Peyer's patch (tissue), 4 donors: ENCODE measurements around the gene DNAAF6.

Source experiments
- POLR2A ChIP-seq, 2 donors: fragments of 450-650 bp; IDR thresholded peaks; one replicate each; pipeline ENCODE4 v1.5.1; 2017; ENCODE audit warnings: antibody characterized with exemption in 2 of 2, mild to moderate bottlenecking in 2 of 2, moderate library complexity in 2 of 2
- TF ChIP-seq, protein P1 (sequence below), 6 experiments: fragments of 450-650 bp in 4 of 6; fragments of 200-600 bp in 2 of 6; sonication (generic) in 1 of 6; IDR thresholded peaks; one replicate each; pipeline ENCODE4 v1.5.1; 2017 to 2019; ENCODE audit warnings: antibody characterized with exemption in 6 of 6, mild to moderate bottlenecking in 3 of 6, moderate library complexity in 1 of 6

DNA sequence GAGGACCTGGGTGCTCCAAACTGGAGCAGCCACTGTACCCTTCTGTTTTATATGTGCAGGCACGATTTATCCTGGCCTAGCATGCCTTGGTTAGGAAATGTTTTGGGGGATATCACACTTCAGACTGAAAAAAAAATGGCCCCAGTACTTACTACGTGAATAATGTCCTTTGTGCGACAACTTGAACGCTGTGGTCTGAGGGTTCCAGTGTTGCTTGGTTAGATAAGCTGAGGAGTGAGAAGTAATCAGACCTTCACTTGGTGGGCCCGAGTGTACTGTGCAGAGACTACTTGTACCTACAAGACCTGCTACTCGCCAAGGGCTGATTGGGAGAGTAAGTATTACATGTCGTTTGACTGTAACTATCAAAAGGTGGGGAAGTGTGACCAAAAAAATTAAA is 678 bp downstream of the DNAAF6 start:
- TF ChIP-seq, protein P1, sequence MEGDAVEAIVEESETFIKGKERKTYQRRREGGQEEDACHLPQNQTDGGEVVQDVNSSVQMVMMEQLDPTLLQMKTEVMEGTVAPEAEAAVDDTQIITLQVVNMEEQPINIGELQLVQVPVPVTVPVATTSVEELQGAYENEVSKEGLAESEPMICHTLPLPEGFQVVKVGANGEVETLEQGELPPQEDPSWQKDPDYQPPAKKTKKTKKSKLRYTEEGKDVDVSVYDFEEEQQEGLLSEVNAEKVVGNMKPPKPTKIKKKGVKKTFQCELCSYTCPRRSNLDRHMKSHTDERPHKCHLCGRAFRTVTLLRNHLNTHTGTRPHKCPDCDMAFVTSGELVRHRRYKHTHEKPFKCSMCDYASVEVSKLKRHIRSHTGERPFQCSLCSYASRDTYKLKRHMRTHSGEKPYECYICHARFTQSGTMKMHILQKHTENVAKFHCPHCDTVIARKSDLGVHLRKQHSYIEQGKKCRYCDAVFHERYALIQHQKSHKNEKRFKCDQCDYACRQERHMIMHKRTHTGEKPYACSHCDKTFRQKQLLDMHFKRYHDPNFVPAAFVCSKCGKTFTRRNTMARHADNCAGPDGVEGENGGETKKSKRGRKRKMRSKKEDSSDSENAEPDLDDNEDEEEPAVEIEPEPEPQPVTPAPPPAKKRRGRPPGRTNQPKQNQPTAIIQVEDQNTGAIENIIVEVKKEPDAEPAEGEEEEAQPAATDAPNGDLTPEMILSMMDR (IDR thresholded peaks at IDR 0.05), result no peak
- no peak for TF ChIP-seq POLR2A (IDR thresholded peaks at IDR 0.05)
